Daoy (cell line): ENCODE data around the gene C2orf66. TPM values are rescaled to one million over a fixed set of nuclear protein-coding genes. Genes with fewer than 3 reads are reported as not detected.

Source experiments
- DNase-seq: peaks from one replicate; pipeline ENCODE4 v3.0.0-alpha.2; 2015; ENCODE audit warnings: low read depth
- total RNA-seq: library from RNA; depleted of rRNA; stranded (reverse); fragments of >200 nt; shearing (Covaris generic); gene quantifications from 2 replicates; pipeline ENCODE4 v1.2.3, GENCODE V29; 2014; rRNA removed

The C2orf66 gene
- not detected in 2 replicates for total RNA-seq

DNA sequence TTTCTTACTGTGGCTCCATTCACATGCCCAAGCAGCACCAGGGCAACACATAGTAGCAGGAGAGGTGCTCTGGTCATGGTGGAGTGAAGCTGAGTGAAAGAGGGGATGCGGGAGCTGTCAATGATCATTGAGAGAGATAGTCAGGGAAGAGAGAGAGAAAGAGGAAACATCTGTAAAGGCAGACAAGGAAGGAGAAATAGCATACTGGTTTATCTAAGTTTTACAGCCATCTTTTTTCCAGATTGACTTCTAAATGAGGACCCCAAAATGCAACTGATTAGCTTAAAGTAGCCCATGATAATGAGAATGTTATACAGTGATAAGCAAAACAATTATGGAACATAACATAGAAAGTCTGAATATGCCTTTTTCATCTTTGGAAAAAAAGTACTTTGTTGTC is at the start of gene C2orf66:
Gene C2orf66 (minus strand): TSS at position 96 of the 400 bp plus-strand sequence. CDS start 19 bp downstream, at position 77.
- no peak for DNase-seq

- DNase-seq, result no peak
These were observed 45.5 kb upstream of the C2orf66 start for GRCh38 chr2:196854629-196855028.

GRCh38 chr2:196853301-196854087 is 44.3 kb upstream of the C2orf66 start:
- no peak for DNase-seq

- no peak for DNase-seq
These were observed 41.9 kb upstream of the C2orf66 start for GRCh38 chr2:196851088-196851487.

DNA sequence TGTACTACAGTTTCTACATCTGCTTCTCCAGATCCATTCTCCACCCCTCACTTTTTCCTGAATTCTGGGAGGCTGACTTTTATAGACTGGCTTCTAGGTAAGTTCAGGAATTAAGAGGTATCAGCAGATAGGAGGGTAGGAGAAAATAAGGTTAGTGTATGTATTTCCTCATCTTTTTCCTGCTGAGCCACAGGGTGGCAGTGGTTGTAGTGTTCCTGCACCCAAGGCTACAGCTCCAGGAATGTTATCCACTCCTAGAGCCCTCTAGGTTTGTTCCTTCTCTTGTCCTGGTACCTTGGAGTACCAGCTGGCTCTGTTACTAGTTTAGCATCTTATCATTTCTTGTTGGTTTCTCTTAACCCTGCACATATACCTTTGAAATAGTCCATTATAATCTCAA is 40.7 kb upstream of the C2orf66 start:
- peak; percentile 6 for DNase-seq

GRCh38 chr2:196846295-196846694 is 37.1 kb upstream of the C2orf66 start:
- DNase-seq, result no peak

DNA sequence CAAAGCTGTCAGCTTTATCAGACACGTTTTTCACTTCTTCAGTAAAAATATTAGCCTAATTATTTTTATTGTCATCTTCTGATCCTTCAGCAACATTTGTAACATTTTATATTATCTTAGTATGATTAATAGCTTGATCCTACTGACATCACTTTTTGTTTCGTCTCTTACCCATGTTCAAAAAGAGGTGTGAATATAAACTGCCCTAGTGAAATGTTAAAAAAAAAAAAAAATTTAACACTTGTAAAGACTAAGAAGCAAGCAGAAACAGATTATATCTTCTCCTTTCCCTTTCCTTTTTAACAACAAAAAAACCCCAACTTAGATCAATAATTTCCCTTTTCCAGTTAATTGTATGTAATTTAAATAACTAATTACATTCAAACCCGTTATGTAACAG is 36.2 kb upstream of the C2orf66 start:
- DNase-seq, result no peak

DNA sequence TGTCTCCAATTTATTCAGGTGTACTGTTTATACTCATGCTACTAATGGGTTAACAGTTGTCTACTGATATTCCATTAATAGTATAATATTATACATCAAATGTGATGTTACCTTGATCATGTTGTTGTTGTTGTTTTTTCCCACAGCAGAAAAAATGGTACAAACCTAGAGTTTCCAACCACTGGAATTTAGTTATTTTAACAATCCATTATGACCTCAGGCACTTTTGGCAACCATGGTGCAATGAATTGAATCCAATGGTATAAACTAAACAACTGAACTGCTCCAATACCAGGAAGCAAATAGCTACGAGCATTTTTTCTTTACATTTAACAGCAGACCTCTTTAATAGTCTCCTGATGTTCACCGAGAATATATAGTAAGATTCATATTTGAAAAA is 31.0 kb upstream of the C2orf66 start:
- no peak for DNase-seq

DNA sequence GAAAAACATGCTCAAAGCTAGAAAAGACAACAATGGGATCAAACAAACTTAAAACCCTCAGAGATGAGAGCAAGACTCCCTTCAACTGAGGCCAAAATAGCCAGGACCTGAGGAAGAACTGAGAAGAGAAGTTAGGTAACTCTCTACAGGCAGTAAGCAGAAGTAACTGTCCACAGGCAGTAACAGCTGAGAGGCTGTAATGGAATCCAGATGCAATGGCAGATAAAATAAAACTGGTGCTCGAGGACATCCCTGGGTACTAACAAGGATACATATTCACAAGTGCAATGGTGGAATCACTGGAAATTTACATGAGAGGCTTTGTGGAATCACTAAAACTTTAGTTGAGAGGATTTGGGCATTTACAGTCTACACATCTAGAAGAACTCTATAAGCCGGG is 30.4 kb upstream of the C2orf66 start:
- DNase-seq, result no peak

DNA sequence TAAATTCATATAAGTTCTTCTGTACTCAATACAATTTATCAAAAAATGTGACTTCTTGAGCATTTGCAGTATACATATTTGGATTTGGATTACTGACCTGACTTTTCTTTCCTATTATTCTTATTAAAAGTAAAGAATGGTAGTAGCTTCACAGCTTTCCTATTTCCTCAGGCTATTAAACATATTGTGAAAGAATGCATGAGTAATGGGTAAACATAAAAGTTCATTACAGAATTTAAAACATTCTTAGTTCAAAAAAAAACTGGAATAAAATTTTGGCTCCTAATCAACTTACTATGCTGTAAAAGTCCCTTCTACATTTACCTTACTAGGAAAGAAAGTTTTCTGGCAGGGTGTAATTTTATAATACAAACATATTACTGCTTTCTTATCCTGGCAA is 27.3 kb upstream of the C2orf66 start:
- no peak for DNase-seq

GRCh38 chr2:196830701-196831100 is 21.5 kb upstream of the C2orf66 start:
- DNase-seq, result no peak

- no peak for DNase-seq
These were observed 18.2 kb upstream of the C2orf66 start for GRCh38 chr2:196827356-196827755.

- peak; percentile 40 for DNase-seq
These were observed 14.8 kb upstream of the C2orf66 start for GRCh38 chr2:196823750-196824522.

DNA sequence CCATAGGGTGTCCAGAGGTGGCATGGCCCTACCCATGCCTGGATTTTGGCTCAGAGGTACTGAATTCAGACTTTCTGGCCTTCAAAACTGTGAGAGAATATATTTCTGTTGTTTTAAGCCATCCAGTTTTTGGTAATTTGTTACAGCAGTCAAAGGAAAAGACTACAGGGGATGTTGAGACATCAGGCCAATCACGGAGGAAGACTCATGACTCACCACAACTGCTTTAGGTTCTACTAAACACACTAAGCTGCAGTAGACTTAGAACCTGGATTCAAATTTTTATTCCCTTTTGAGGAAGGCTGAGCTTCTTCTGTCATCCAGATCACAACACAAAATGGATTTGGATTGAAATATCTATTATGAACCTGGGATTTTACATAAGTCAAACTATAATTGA is 12.0 kb upstream of the C2orf66 start:
- no peak for DNase-seq

- DNase-seq, result no peak
These were observed 981 bp downstream of the C2orf66 start for GRCh38 chr2:196808083-196808665.

DNA sequence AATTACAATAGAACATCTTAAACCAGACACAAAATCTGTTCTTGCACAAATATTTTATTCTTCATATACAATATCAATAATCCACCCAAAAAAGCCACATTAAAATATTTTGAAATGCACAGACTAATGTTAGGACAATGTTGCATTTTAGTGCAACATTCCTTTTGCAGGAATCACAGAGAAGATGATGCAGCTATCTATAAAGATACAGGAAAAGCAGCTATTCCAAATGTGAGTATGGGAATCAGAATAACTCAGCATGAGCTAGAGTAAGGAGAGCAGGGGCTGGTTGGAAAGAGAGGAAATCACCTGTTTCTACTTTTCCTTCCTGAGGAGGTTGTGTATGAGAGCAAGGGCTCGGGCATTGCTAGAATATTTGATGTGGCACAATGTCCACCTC is 4.8 kb downstream of the C2orf66 start:
- no peak for DNase-seq

DNA sequence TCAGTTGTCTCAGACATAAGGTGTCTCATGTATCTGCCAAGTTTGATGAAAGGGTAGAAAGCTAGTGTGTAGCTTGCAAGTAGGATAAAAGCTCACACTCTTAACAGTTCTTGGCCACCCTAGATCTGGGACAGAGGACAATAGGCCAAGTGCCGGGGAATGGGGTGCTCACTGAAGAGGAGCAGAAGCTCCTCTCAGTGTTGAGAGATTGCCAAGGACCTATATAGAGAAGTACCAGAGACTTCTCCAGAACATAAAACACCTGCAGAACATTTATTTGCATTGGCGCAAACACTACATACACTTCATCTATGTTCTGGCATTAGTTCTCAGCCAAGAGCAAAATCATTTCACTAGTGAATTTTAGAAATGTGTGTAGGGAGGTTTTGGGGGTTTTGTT is 6.8 kb downstream of the C2orf66 start:
- DNase-seq, result no peak

GRCh38 chr2:196801674-196802261 is 7.4 kb downstream of the C2orf66 start:
- peak; percentile 33 for DNase-seq

DNA sequence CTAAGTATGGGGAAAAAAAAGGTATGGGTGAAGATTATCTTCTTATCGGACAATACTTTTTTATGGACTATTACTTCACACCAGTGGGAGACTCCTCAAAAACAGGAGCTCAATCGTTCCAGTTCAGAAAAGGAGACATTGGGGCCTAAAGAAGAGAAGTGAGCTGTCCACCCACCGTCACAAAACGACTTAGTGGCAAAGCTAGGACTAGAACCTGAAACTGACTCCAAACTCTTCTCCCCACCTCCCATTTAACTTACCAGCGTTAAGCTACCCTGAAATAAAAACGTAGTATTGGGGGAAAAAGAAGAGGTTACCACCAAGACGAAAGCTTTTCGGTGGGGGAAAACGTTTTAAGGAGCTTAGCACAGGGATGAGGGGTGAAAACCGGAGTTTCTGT is 10.2 kb downstream of the C2orf66 start:
- no peak for DNase-seq

DNA sequence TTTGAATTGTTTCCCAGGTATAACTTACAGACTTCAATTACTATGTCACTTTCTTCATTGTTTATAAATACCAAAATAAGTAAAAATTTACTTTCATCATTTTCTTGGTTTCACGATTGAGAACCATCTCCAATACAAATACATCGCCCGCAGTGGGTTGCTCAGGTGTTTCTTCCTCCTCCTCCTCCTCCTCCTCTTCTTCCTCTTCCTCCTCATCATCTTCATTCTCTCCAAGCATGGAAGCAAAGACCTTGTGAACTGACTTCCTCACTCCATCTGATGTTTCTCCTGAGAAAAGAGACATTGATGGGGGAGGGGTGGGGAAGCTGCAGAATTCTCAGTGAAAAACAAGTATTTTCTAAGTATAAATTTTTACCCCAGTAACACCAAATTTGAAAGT is 16.3 kb downstream of the C2orf66 start:
- no peak for DNase-seq

GRCh38 chr2:196783431-196784094 is 25.6 kb downstream of the C2orf66 start:
- peak; percentile 53 for DNase-seq

GRCh38 chr2:196767101-196767500 is 42.1 kb downstream of the C2orf66 start:
- no peak for DNase-seq
